GM23248 (cell line): ENCODE data around the gene FAM117B.

Experiments
- EZH2 ChIP-seq: fragments of 200-600 bp; sonication (generic); IDR thresholded peaks from 2 replicates; pipeline ENCODE4 v1.6.1; 2018; ENCODE audit warnings: antibody characterized with exemption, mild to moderate bottlenecking; ENCODE audit not compliant: insufficient read depth, poor library complexity, severe bottlenecking
- EZH2phosphoT487 ChIP-seq: fragments of 200-600 bp; sonication (generic); IDR thresholded peaks from 2 replicates; pipeline ENCODE4 v1.6.1; 2018; ENCODE audit warnings: antibody characterized with exemption, moderate library complexity, mild to moderate bottlenecking, low read depth; ENCODE audit not compliant: insufficient read depth

GRCh38 chr2:202636213-202636513 lies 1.4 kb downstream of the FAM117B start:
- no peak for TF ChIP-seq EZH2
- TF ChIP-seq EZH2phosphoT487 = no peak
